Measurements from ENCODE around the gene RXRB.

DNA sequence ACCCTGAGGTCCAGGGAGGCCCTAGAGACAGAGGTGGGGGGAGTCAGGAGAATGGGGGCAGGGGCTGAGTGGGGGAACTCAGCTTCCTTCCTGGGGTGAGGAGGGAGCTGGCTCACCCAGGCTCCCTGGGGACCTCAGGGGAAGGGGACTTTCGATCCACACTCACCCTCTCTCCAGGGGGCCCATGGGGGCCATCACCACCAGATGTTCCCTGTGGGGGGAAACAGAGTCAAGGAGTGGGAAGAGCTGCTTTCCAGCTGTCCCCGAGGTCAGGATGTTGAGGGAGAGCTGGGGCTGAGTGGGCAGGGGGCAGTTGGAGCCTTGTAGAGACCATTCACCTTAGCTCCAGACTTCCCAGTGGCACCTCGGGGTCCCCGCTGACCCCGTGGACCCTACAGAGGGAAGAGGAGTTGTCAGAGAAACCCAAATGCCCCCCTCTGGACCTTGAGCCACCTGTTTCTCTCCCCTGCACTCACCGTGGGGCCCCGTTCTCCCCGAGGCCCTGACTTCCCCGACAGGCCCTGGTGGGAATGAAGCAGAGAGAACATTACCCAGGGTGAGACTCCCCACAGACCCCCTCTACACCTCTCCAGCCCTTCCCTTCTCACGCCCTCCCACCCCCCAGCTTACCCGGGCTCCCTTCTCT, 26.8 kb downstream of the RXRB start:
- TF ChIP-seq SIN3A (conservative IDR thresholded peaks at IDR 0.05 in 1 of 2, IDR thresholded peaks at IDR 0.05 in 1 of 2; ENCODE audit: low read depth in 1 of 2, low read length in 2 of 2) (no peak), TBP (IDR thresholded peaks at IDR 0.05; ENCODE audit: low read depth, low read length) (no peak), MAFK (IDR thresholded peaks at IDR 0.05; ENCODE audit: low read depth, low read length) (no peak), GABPA (IDR thresholded peaks at IDR 0.05; ENCODE audit: borderline replicate concordance, insufficient read depth, low read length) (no peak), POLR2A (IDR thresholded peaks at IDR 0.05; ENCODE audit: control extremely low read depth in 1 of 2, low read depth in 2 of 2, low read length in 2 of 2) (no peak), HDAC6 (IDR thresholded peaks at IDR 0.05; ENCODE audit: low read depth, low read length) (no peak)

All from H1 (cell line).